ENCODE results near the gene MRPS23.

MRPS23 gene

DNA sequence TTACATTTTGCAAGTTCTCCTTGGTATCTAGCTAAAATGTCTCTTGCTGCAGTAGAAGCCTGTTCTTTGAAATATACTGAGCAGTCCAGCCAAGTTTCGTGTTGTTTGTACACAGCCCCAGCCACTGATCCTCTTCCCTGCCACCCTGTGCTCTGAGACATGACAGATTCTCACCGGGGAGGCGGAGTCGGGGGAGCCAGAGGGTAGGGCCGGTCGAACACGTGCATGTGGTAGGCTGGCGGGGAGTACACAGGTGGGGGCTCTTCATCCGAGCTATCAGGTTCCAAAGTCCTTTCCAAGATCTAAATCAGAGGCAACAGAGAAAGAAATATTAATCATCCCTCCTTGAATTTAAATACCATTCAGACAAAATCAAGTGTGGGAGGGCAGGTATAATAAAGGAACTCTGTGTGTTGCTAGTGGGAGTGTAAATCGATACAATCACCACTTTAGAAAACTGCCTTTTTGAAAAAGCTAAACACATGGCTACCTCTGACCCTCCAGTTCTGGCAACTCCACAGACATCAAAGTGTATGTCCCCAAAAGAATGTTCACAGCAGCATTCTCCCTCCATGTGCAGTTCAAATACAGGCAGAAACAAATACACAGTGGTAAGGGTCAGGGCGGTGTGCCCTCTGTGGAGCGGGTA, 29.7 kb upstream of the MRPS23 start:
- no peak for DNase-seq (ENCODE audit: low spot score)

DNA sequence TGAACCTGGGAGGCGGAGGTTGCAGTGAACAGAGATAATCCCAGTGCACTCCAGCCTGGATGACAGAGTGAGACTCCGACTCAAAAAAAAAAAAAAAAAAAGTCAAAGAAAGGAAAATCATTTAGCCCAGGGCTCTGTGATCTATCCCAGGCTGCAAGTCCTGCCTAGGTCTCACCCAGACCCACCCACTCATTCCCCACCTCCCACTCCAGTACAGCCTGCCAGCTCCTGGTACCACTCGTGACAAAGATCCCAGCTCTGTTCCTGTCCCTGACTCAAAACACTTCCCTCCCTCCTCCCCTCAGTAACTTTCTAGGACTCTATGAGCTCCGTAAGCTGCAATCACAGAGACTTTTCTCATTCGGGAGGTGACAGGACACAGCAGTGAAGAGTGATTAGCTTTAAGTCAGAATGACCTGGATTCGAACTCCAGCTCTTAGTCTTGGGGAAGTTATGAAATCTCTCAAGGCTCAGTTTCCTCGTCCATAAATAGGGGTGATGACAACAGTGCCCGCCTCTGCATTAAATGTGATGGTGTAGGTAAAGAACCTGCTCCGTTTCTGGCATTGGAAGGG, 28.0 kb upstream of the MRPS23 start:
- no peak for DNase-seq (ENCODE audit: low spot score)

DNA sequence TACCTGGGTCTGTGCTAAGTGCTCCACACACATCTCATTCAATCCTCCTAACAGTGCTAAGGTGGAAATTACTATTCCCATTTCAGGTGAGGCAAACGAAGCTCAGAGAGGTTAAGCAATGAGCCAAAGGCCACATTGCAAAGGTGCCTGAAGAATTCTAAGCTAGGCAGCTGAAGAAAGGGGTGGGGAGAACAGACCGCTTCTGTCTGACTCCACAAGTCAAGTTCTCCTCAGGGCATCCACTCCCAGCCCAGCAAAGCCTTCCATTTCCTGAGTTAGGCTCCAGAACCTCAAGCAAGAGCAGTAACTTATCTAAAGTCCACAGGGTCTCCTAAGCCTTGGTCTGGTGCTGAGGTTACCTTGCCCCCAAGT, 27.0 kb upstream of the MRPS23 start:
- DNase-seq (ENCODE audit: low spot score), result no peak

DNA sequence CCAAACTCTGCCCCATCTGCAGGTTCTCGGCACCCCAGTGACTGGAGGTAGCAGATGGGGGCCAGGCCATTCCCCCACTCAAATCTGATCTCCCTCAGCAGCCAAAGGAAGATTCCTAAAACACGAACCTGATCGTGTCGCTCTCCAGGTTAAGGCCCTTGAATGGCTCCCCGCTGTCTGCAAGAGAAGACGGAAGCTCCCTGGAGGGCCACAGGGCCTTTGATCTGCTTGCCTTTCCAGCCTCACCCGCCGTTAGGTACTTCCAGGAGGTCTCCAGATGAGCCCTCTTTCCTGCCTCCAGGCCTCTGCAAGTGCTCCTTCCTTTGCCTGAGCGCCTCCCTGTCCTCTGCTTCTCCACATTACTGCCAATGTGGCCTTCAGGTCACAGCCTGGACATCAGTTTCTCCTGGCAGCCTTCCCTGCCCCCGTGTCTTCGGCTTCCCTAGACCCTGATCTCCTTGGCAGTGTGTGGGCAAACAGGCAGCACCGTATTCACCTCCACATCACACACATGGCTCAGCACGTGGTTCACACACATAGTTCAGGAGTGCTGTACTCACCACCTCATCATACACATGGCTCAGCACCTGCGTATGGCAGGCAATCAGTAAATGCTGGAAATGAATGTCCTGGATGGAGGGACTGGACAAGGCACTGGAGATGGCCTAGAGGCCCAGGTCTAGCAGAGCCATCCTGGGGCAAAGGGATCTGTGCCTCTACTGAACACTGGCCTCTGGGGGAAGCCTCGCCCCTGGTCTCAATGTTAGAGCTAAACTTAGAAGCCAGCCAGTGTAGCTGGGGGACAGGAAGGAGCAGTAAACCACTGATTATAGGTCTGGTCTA, 26.4 kb upstream of the MRPS23 start:
- no peak for DNase-seq (ENCODE audit: low spot score)

DNA sequence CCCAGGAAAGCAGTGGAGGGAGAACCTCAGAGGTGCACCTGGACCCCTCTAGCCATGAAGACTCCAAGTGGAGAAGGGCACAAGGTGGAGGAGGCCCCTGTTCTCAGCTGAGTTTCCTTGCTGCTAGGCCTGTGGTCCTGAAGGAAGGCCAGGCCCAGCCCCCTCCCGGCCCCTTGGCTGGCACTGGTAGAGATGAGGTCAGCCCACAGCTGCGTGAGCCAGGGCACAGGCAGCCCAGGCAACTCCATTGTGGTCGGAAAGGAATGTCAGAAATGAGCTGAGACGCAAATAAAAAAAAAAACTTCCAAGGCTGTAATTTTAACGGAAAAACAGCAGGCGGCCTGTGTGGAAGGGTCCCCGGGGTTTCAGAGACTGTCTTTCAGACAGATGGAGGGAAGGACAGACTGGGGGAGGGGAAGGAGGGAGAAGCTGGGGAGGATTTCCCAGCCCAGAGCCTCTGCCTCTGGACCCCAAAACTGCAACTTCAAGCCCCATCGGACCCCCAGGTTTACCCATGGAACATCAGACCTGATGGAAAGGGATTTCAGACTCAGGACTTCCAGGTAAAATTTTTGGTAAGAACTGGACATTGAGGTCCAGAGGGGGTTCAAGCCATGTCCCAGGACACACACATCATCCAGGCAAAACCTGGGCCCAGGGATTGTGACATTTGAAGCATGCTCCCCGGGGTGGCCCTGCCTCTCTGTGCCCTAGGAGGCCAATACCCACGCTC, 25.6 kb upstream of the MRPS23 start:
- peak; percentile 82 for DNase-seq (ENCODE audit: low spot score)

DNA sequence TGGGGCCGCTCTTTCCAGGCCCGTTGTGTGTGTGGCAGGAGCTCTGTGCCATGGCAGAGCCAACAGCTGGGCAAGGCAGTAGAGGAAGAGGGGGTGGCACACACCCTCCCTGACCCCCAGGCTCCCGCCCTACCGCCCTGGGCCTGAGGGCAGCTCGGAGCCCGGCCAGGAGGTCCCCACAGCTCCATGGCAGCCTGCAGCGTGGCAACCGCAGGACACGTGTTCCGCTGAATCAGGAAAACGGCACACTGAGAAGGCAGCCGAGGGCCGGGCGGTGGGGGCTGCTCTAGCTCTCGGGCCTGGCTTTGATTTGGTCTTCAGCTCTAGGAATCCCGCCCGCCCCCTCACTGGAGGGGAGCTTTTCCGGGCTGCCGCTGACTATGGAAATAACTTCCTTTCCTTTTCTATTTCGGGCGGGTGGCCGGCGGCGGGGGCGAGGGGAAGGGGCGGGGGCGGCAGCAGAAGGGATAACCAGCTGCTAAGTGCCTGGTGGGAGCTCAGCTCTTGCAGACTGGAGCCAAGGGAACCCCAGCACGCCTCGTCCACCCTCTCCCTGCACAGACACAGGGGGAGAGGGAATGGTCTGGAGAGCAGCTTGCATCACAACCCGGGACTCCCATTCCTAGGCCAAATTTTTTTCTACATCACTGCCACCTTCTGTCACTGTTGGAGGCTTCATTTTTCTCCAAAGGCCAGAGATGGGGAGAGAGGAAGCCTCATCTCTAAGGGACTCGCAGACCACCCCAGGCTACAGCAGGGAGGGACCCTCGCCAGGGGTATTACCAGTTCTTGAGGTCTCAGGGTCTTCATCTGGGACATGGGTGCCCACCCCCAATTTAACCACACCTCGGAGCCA, 24.8 kb upstream of the MRPS23 start:
- no peak for DNase-seq (ENCODE audit: low spot score)

DNA sequence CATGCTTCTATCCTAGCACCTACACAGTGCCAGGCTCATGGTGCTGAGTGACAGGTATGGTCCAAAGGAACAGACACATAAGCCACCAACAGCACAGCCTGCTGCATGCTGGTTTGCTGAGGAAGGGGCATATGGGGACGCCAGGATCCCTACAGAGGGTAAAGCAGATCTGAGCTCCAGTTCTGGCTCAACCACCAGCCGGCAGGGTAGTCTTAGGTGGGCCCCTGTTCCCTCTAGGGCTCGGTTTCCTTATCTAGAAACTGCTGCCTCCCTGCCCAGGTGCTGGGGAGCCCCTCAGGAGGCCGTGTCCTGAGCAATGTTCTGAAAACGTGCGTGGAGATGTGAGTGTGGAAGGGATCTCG, 24.2 kb upstream of the MRPS23 start:
- no peak for DNase-seq (ENCODE audit: low spot score)

DNA sequence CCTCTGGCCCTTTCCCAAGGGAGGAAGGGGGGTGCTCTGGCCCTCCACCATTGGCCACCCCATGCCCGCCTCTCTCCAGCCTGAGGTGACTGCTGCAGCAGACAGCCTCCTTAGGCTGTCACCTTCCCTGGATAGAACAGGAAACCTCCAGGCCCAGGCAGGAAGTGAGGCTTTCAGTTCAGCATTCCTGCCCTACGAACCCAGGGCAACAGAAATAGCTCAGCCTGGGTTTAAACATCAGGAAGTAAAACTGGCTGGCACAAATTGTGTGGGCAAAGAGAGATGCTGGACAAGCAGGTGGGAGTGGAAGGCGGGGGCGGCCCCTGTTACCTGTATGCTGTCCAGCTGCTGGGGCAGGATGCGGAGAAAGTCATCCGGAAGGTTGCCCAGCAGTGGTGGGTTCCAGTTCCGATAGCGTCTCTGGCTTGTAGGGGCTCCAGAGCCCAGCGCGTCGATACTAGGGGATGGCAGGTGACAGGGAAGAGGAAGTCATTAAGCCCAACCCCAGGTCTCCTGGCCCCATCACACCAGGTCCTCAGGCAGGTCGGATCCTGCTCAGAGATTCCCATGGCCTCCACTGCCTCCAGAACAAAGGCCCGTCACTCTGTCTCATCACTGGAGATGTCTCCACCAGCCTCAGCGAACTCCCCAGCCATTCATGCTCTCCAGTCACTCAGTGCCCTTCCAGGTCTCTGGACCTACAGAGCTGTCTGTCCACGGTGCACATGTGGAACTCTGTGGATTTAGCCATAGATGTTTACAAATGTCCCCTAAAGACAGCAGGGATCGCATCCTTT, 23.6 kb upstream of the MRPS23 start:
- no peak for DNase-seq (ENCODE audit: low spot score)

DNA sequence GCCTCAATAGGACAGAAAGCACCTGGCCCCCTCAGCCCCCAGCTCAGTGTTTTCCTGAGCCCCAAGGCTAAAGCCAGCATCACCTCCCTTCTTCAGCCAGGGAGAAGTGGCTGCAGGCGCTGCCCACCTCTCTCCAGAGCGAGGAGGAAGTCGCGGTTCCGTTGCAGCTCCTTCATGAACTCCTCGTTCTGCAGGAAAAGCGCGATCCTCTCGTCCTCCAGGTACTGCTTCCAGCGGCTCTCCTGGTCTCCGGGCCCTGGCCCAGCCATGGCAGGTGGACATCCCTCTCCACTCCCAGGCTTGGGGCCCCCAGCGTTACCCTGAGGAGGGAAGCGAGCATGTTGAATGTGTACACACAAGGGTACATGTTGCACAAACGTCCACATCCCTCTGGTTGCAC, 22.7 kb upstream of the MRPS23 start:
- no peak for DNase-seq (ENCODE audit: low spot score)

DNA sequence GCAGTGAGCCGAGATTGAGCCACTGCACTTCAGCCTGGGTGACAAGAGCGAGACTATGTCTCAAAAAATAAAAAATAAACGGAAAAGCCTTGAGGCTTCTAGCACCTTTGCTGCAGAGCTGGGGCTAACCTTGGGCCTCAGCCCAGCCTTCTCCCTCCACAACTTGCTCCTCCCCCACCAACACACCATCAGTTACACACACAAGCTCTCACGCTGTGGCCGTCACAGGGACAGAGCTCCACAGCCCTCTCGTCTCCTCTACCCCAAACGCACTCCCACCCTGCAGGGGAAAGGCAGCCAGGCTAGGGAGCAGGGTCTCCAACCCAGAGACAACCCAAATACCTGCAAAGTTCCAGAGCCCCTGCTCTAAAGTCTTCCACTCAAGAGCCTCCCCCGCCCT, 22.0 kb upstream of the MRPS23 start:
- DNase-seq (ENCODE audit: low spot score), result no peak

DNA sequence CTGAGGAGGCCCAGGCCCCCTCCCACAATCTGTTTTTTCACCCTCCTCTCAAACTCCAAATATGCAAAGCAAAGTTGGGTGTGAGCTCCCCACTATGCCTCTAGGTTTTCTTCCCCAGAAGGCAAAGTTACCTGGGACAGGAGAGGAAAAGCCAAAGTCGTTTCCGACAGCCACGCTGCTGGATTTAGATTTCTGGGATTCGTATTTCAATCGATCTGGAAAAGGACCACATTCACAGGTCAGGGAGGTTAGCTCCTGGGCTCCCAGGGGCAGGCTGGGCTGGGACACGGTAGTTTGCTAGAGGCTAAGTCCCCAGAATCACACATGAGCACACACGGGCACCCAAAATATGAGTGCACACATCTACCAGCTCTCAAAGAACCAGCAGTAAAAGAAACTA, 21.3 kb upstream of the MRPS23 start:
- DNase-seq (ENCODE audit: low spot score), result no peak

DNA sequence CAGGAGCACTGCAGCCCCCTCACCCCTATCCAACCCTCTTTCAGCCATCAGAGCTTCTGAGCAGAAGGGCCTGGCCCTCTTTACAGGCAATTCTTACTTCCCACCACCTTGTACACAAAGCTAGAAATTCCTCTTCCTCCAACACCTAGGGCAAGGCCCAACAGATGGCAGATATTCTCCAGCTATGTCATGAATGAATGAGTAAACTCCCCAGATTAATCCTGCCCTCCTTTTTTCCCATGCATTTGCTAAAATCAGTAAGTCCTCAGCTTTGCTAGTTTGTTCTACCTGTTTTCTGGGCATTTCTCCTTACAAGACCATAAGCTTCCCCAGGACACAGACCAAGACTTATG, 20.4 kb upstream of the MRPS23 start:
- DNase-seq (ENCODE audit: low spot score), result no peak

DNA sequence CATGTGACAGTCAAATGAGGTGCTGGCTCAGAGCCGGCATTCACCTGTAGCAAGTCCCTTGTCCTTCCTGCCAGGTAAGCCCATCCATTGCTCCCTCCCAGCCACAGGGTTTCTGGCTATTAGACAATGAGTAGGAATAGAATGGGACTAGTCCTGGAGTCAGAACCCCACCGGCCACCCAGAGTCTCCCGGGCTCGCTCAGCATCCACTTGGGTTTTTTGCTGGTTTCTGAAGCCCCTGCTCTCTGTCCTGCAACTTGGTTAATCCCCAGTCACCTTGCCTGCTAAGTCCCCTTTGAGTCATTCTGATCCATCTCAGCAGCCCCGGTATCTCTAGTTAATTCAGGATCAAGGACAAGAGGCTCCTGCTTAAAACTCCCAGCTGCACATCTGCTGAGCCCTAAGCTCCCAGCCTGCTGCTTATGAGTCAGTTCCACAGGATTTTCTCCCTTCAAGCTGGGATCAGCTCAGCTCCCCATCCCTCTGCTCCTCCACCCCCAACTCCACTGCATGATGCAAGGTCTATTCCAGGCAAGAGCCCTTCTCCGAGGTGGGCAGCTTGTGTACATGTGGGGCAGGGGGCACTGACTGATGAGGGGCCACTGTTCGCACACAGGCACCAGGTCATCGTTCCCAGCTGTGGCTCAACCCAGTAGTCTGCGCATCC, 19.9 kb upstream of the MRPS23 start:
- no peak for DNase-seq (ENCODE audit: low spot score)

DNA sequence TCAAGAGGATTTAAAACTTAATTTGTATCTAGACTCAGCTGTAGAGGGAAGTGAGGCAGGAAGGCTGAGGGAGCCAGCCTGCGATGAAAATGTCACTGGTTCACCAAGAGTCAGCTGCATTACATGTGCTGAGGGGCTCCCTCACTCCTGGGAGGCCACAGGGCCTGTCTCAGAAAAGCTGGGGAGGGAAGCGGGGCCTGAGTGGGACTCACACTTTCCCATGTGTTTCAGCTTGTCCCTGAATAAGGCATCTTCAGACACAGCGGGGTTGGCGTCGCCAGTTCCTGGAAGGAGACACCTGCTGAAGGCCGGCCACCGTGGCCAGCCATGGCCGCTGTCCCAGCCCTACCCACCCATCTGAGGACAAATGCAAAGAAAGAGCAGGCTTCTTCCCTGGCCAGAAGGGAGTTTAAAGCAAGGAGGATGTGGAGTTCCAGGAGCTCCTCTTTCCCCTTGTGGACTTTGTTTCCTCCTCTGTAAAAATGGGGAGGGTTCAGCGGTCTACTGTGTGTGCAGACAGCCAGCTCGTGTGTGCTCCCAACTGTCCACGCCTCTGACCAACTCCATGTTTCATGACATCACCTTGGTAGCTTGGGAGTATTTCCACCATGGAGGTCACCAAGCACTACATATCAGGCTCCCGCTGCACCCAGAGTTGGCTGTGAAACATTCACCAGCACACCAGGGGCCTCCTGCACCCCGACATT, 19.2 kb upstream of the MRPS23 start:
- no peak for DNase-seq (ENCODE audit: low spot score)

DNA sequence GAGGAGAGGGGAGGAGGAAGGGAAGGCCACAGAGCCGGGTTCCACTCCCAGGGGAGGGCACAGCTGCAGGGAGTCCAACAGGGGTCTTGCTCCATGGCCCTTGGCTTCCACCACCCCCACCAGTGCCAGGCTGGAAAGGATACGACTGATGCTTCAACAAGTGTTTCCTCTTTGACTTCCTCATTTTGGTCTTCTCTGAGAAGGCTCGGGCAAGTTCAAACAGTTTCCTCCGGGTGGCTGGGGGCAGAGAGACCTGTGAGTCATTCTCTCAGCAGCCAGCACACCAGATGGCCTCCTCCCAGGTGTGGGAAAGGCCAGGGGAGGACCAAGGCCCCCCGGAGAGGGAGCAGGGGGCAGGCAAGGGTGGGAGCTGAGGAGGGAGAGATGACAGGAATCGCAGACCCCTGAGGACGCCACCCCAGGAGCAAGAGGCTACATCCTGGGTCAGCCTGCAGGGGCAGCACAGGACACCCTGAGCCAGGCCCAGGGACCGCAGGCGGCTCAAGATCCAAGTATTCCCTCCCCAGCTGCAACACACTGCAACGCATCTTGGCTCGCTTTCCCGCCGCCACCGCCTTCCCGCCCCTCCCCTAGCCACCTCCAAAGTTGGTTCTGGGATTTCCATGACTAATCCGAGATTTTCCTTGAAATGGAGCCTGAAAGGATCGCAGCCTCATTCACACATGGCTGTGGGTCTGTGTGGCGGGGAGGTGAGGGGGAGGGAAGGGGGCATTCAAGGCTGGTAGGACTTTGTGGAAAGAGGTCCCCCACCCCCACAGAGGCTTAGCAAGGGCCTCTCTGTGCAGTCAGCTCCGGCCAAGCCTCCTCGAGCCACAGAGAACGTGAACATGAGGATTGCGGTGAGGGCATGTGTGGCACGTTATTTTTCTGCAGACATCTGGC, 18.4 kb upstream of the MRPS23 start:
- DNase-seq (ENCODE audit: low spot score), result peak; percentile 55

DNA sequence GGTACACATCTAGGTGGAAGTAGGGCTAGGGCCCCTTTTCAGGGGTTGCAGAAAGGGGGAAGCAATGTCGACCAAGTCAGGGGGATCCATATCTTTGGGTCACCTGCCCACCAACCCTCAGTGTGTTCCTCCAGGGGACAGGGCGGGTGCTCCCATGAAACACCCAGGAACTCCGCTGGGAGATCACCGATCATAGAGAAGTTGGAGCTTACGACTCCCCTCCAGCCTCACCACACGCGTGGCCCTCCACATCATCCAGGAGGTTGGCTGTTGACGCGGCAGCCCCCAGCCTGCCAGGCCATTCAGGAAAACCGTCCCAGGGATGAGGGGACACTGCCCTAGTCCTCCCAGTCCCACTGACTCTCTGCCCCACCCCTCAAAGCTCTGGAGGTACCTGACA, 17.3 kb upstream of the MRPS23 start:
- DNase-seq (ENCODE audit: low spot score), result no peak

DNA sequence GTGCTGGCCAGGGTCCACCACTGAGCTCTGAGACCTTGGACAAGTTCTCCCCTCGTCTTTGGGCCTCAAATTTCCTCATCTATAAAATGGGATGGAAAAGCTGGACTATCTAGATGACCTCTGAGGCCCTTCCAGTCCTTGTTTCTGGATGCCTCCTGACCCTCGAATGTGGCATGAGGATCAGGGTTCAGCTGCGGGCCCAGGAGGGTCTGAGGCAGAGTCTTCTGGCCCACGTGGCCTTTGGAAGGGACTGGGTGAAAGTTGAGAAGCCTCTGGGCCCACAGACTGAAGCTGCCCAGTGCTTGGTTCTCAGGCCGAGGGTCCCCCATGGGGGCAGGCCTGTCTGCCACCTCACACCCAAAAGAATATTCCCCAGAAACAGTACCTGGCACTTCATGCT, 16.9 kb upstream of the MRPS23 start:
- DNase-seq (ENCODE audit: low spot score), result no peak

DNA sequence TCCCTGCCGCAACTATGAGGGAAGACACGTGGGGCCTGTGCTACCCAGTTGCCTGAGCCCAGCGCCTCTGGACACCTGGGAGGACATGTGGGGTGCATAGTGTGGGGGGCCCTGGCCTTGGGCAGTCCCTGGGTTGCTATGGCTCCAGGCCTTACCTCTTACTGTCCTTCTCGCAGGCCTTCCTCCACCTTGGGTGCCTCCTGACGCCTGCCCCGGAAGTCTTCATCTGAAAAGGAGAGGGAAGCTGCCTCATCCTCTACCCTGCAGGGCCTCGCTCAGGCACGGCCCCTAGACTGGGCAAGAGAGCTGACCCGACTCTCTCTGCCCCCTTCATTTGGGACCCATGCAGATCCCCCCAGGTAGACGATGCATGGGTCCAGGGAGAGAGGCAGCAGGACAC, 16.5 kb upstream of the MRPS23 start:
- no peak for DNase-seq (ENCODE audit: low spot score)

DNA sequence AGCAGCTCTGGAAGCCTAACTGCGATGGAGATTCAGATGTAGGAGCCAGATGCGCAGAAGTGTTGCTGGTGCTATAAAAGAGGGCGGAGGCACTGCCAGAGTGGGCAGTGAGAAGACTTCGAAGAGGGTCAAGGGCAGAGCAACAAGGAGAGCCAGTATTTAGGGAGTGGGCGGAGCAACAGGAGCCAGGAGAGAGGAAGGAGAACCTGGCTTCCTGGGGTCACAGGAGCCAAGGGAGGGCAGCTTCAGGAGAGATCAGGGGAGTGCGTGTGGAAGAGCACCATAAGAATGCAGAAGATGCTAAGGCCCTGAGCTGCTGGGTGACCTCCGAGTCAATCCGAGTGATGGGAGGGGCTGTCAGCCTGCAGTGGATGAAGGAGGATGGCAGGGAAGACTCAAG, 14.4 kb upstream of the MRPS23 start:
- DNase-seq (ENCODE audit: low spot score), result no peak
